DMS79 (cell line): ENCODE measurements around the gene IFITM1.
"Not testable (repeated sequence)": the region's sequence is repeated elsewhere in the genome, so short reads cannot be mapped to it uniquely, and the experiment has no call there.

Source experiments
- DNase-seq: peaks from one replicate; lab custom pipeline; 2025; lab: John Stamatoyannopoulos, UW

The IFITM1 gene

DNA sequence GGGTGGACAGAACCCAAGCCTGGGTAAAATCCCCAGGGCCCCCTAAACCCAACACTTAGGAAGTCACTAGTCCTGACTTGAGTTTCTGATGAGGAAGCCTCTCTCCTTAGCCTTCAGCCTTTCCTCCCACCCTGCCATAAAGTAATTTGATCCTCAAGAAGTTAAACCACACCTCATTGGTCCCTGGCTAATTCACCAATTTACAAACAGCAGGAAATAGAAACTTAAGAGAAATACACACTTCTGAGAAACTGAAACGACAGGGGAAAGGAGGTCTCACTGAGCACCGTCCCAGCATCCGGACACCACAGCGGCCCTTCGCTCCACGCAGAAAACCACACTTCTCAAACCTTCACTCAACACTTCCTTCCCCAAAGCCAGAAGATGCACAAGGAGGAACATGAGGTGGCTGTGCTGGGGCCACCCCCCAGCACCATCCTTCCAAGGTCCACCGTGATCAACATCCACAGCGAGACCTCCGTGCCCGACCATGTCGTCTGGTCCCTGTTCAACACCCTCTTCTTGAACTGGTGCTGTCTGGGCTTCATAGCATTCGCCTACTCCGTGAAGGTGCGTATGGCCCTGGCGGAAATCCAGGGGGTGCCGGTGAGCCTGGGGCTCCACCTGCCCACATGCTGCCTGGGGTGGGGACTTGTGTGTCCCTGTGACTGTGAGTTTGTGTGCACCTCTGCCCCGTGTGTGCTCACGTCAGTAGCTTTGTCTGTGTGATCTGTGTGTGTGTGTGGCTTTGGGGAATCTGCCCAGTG lies at the start of gene IFITM1:
Gene IFITM1 (plus strand): TSS at position 254 of the 767 bp plus-strand sequence. CDS start 131 bp downstream, at position 385.
- DNase-seq = no peak

DNA sequence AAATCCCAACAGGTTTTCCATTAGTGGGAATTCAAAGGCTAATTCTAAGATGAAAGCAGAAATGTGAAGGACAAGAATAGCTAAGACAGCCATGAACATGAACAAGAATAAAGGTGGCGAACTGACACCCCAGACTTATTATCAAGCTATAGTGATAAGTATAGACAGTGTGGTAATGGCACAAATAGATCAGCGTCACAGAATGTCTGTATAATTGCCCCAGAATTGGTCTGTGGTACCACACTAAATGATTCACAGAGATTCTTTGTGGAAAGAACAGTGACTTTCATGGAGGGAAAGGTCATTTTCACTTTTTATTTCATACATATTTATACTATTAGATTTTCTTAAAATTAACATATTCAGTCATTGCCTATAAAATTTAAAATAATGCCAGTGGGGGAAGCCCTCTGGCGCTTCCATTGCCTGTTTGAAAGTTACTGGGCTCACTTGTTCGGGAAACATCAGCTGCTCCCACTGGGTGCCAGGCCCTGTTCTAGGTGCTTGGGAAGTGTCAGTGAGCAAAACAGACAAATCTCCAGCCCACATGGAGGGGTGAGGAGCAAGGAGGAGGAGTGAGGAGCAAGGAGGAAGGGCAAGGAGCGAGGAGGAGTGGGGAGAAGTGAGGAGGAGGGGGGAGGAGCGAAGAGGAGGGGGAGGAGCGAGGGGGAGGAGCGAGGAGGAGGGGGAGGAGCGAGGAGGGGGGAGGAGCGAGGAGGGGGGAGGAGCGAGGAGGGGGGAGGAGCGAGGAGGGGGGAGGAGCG lies 47.0 kb upstream of the IFITM1 start:
- DNase-seq = no peak

DNA sequence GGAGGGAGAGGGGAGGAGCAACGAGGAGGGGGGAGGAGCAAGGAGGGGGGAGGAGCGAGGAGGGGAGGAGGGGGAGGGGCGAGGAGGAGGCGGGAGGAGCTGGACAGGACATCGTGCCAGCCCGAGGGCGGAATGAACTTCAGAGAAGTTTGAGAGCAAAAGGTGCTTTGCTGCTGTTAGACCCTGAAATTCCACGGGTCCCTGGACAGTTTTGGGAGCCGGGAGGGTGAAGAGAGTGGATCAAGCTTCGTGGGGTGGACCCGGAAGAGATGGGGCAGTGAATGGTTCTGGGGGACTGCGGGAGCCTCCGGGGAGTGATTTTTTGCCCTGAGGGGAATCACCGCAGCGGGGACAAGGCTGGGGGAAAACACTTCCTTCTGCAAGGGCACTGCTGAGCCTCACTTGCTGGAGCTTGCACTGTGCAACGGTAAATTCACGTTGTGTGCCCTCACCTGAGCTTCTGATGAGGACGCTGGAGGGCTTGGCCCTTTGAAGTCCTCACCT lies 46.3 kb upstream of the IFITM1 start:
- DNase-seq = no peak

DNA sequence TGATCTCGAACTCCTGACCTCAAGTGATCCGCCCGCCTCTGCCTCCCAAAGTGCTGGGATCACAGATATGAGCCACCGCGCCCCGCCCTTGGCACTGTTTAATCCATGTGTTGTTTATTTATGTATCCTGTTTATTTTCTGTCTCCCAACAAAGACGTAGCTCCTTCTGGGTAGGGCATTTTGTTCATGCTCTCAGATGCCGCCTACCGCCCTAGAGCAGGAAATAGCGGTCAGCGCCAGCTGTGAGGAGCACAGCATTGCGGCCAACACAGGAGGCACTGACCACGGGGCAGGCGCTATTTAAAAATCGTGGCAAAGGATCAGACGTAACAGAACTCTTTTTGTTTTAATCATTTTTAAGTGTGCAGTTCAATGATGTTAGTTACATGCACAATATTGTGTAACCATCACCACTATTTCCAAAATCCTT lies 45.1 kb upstream of the IFITM1 start:
- DNase-seq = not testable (repeated sequence)

DNA sequence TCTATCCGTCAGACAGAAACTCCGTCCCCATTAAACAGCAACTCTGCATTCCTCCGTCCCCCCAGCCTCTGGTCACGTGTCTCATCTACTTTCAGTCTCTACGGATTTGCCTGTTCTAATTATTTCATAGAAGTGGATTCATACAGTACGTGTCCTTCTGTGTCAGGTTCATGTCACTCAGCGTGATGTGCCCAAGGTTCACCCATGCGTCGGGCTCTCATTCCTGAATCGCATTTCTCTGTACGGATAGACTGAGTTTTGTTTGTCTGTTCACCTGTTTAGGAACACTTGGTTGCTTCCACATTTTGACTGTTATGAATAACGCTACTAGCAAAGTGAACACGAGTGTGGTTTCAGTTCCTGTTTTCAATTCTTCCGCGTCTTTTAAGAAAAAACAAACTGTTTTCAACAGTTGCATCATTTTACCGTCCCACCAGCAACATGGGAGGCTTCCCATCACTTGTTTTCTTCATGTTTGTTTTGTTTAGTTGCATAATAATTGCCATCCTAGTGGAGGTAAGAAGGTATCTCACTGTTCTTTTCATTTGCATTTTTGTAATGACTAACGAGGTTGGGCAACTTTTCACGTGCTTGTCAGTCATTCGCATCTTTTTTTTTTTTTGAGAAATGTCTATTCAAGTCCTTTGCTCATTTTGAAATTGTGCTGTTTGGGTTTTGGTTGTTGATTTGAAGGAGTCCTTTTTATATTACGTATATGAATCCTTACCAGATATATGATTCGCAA lies 44.5 kb upstream of the IFITM1 start:
- DNase-seq = no peak

DNA sequence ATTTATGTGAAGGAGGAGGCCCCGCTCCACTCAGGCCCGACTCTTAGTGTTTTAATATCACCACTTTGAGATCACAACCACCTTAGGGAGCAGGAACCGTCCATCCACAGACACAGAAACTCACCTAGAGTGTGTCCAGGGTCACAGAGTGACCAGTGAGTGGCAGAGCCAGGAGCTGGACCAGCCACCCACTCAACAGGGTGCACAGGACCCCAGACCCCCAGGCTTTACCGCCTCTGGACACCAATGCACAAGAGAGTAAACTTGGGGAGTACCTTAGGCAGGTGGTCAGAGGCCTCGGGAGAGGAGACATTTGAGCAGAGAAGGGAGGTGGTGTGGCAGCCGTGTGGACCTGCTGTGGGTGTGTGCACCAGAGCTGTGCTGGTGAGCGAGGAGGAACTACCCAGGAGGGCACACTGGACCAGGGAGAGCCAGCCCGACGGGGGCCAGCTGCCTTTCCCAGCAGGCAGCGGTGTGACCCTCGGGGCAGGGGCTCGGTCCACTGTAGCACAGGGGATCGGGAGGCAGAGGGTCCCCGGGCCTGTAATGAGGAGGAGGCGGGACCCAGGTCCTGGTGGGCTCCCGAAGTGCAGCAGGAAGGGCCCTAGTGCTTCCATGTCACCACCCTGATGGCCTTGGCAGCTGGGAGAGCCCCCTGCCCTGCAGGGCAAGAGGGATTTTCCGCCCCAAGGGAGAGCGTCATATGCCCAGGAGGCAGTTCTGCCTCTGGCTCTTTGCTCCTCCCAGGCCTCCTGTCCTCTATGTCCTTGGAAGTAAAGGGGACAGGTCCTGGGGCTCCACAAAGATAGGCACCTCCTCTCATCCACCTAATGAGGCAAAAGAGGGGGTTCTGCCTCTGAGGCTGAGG lies 43.2 kb upstream of the IFITM1 start:
- no peak for DNase-seq

DNA sequence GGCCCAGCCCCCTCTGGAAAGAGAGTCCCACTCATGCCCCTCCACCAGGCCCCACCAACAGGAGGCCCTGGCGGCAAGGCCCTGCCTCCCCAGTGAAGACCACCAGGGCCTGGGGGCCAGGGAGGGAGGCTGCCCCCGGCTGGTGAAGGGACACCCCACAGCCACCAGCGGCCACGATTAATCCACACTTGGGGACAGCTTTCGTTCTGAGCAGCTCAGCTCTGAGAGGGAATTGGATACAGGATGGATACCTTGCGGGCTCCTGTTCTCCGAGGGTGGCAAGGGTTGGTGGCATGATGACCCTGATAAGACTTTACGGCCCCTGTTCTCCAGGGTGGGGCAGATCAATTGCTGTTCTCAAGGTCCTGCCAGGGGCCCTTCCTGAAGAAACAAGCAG lies 42.5 kb upstream of the IFITM1 start:
- no peak for DNase-seq

DNA sequence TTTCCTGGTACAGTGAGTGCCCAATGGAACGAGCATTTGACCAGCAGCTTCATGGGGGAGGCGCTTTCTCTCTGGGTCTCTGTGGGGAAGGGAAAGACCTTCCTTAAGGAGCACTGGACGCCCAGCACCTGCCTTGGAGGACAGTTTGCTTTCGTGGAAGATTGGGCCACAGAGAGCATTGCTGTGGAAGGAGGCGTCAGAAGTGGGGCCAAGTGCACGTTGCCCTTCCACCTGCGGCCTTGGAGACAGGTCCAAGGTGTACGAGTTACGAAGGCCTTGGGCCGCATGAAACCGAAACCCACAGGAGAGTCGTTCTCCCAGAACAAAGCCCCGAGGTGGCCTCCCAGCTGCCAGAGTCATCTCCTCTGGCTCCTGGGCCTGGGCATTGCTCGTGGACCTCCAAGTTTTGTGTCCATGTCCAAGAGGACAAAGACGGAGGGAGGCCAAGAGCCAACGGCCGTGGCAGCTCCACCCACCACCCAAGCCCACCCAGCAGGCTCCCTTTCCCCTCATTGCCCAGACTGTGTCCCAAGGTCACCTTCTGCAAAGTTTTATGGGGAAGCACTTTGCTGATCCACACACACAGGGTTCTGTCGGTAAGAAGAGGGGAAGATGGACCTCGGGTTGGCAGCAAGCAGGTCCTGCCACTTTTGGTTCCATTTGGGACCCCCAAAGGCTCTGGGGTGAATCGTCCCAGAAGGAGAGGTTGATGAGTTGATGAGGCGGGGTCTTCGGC lies 41.5 kb upstream of the IFITM1 start:
- no peak for DNase-seq

DNA sequence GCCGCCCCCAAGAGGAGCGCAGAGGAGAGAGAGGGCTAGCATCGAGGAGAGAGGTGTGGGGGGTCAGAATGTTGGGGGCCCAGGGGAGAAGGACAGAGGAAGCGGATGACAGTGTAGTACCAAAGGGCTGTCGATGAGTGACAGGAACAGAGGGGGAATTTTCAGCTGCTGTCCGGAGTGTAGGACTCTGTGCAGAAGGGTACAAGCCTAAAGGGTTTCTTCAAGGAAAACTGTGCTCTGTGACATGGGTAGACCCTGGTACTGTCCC lies 41.0 kb upstream of the IFITM1 start:
- DNase-seq = no peak

DNA sequence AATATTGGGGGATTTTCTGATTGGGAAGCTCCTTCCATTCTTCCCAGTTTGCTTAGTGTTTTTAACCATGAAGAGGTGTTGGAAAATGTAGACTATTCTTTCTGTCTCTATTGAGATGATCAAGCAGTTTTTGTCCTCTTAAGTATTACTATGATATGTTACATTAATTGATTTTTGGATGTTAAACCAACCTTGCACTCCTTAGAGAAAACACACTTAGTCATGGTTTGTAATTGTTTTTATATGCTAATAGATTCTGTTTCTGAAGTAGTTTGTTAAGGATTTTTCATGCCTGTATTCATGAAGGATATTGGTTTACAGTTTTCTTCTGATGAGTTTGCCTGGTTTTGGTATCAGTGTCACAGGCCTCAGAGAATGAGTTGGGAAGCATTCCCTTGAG lies 37.6 kb upstream of the IFITM1 start:
- DNase-seq = no peak

DNA sequence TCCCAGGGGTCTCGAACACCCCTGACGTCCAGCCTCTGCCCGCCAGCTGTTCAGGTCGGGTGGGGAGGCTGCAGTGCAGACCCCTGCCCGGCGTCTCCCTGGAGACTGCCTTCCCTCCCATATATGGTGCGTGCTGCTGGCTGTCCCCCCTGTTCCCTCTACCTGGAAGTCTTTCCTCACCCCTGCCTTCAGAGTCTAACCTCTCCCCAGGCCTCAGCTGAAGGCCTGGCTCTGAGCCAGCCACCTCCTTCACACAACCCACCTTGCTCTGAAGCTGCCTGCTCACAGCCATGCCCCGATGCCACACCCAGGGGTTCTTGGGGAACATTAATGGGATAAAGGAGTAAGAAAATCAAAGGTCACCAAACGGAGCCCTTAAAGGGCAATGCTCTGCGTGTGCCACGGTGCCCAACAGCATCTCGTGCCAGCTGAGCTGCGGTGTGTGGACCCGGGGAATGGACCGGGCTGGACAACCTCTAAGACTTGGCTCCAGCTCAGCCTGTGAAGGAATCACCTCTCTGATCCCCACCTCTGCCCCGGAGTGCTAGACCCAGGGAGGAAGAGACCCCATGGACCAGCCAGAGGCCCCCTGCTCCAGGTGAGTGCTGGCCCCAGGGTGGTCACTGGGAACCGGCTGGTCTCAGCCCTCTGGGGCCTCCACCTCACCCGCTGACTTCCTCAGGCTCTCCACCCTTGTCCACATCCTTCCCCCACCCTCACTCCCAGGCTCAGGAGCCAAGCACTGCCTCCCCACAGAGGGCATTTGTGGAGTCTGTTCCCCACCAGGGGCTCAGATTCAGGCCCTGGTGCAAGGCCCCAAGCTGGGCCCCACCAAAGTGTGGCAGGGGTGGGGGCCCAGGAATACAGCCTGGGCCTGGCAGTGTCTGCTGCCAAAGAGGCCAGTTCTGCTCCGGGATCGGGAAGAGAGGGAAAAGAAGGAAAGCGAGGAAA lies 35.6 kb upstream of the IFITM1 start, which contains the start of gene NLRP6:
Gene NLRP6 (plus strand): TSS at position 407 of the 951 bp plus-strand sequence. CDS start 163 bp downstream, at position 570.
- DNase-seq = no peak

DNA sequence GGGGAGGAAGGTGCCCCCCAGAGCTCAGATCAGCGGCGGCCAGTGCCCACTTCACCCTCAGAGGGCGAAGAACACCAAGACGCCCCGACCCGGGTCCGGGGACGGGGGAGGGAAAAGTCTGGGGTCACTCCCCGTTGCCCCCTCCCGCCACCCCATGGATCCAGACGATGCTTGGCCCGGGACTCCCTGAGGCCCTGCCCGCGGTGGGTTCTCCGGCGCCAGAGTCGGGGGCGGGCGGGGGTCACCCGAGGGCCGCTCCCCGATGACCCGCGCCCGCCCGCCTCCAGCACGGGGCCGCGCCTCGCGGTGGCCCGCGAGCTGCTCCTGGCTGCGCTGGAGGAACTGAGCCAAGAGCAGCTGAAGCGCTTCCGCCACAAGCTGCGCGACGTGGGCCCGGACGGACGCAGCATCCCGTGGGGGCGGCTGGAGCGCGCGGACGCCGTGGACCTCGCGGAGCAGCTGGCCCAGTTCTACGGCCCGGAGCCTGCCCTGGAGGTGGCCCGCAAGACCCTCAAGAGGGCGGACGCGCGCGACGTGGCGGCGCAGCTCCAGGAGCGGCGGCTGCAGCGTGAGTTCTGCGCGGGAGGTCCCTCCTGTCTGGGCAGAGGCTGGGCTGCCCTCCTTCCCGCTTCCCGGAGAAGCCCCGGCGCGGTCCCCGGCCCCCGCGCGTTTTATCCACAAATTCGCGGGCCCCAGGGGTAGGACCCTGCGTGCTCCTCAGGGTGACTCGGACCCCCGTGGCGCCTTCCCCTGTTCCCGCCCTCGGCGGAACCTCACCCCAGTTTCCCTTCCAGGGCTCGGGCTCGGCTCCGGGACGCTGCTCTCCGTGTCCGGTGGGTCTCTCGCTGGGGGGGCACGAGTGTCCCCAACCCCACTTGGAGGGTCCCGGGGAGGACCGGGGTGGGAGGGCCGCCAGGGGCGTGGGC lies 34.5 kb upstream of the IFITM1 start:
- DNase-seq = no peak

DNA sequence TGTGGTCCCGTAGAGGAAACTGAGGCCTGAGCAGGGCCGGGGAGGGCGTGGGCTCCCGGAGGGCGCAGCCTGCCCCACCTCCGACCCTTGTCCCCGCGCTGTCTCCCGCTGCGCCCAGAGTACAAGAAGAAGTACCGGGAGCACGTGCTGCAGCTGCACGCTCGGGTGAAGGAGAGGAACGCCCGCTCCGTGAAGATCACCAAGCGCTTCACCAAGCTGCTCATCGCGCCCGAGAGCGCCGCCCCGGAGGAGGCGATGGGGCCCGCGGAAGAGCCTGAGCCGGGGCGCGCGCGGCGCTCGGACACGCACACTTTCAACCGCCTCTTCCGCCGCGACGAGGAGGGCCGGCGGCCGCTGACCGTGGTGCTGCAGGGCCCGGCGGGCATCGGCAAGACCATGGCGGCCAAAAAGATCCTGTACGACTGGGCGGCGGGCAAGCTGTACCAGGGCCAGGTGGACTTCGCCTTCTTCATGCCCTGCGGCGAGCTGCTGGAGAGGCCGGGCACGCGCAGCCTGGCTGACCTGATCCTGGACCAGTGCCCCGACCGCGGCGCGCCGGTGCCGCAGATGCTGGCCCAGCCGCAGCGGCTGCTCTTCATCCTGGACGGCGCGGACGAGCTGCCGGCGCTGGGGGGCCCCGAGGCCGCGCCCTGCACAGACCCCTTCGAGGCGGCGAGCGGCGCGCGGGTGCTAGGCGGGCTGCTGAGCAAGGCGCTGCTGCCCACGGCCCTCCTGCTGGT lies 33.7 kb upstream of the IFITM1 start:
- no peak for DNase-seq

DNA sequence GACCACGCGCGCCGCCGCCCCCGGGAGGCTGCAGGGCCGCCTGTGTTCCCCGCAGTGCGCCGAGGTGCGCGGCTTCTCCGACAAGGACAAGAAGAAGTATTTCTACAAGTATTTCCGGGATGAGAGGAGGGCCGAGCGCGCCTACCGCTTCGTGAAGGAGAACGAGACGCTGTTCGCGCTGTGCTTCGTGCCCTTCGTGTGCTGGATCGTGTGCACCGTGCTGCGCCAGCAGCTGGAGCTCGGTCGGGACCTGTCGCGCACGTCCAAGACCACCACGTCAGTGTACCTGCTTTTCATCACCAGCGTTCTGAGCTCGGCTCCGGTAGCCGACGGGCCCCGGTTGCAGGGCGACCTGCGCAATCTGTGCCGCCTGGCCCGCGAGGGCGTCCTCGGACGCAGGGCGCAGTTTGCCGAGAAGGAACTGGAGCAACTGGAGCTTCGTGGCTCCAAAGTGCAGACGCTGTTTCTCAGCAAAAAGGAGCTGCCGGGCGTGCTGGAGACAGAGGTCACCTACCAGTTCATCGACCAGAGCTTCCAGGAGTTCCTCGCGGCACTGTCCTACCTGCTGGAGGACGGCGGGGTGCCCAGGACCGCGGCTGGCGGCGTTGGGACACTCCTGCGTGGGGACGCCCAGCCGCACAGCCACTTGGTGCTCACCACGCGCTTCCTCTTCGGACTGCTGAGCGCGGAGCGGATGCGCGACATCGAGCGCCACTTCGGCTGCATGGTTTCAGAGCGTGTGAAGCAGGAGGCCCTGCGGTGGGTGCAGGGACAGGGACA lies 32.9 kb upstream of the IFITM1 start:
- no peak for DNase-seq

DNA sequence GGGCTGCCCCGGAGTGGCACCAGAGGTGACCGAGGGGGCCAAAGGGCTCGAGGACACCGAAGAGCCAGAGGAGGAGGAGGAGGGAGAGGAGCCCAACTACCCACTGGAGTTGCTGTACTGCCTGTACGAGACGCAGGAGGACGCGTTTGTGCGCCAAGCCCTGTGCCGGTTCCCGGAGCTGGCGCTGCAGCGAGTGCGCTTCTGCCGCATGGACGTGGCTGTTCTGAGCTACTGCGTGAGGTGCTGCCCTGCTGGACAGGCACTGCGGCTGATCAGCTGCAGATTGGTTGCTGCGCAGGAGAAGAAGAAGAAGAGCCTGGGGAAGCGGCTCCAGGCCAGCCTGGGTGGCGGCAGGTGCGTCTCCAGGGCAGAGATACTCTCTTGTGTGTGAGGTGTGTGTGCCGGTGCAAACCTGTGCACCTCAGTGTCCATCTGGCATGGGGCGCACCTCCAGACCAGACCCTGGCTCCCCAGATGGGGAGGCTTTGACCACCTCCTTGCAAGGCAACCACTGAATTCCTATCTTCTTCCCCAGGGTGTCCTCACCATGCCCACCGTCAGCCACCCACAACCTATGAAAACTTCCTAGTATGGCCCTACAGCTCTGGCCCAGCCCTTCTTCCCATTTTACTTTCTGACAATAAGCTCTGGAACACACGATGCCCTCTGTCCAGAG lies 32.2 kb upstream of the IFITM1 start:
- no peak for DNase-seq

DNA sequence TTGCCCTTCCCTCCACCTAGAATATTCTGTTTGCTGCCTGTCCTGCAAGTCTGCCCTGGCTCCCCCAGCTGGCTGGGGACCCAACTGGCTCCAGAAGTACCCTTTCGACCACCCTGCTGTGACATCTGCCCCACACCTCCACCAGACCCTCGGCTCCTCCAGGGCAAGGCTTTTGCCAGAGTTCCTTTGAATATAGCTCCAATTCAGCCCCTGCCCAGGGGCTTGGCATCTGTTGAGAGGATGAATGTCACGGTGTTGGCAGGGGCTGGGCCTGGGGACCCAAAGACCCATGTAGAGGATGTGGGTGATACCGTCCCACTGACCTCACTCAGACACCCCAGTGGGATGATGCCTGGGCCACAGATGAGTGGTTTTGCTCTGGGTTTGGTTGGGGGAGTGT lies 31.7 kb upstream of the IFITM1 start:
- no peak for DNase-seq
